ENCODE data around the gene REX1BD. TPM values are rescaled to one million over a fixed set of nuclear protein-coding genes. Genes with fewer than 3 reads are reported as not detected.

The REX1BD gene
- total and polyA plus RNA-seq, 2 donors from 2014 or later: 56.9 to 104 TPM

DNA sequence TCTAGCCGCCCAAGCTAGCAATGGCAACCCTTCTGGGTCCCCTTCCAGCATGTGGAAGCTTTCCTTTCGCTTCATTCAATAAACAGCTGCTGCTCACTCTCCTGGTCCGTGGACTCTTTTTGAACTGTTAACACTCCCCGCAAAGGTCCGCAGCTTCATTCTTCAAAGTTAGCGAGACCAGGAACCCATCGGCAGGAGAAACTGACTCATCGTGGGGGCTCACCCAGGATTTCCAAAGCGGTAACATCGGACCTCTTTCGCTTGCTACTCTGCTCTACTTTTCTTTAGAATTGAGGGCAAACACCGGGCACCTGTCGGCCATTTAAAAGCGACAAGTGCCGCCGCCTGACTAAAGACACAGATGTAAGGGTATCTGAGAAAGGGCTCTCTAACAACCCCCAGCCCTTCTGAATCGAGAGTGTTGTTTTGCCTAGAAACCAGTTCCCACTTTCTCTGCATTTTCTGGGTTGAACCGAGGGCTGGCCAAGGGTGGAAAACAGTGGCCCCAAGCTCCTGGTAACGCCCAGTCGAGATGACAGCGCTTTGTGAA, 11.2 kb upstream of the REX1BD start:
- DNase-seq (no peak), FAIRE-seq (no peak)
- Histone ChIP-seq H3K9me3 (ENCODE audit: control insufficient read depth in 2 of 3, insufficient read depth in 1 of 3, low read length in 3 of 3) (no peaks in the 10 kb centered on the region), H3K36me3 (ENCODE audit: control insufficient read depth in 2 of 3, insufficient read depth in 3 of 3, low read length in 3 of 3) (peaks cover 6 to 25% (median 17%) of the 10 kb centered on the region in 3 donors), H3K27me3 (ENCODE audit: control insufficient read depth, insufficient read depth, low read length) (no peaks in the 10 kb centered on the region), H3K27ac (ENCODE audit: low read depth in 2 of 2, low read length in 2 of 2) (no peak overlapping the region), H3K4me1 (ENCODE audit: control insufficient read depth in 2 of 3, insufficient read depth in 2 of 3, low read depth in 1 of 3, low read length in 3 of 3) (peaks cover 0 to 8% (median 7%) of the 10 kb centered on the region in 3 donors), H3K4me3 (ENCODE audit: low read length in 3 of 3) (no peak overlapping the region), H3K9ac (ENCODE audit: low read length in 3 of 3) (no peak overlapping the region)
- TF ChIP-seq, protein P1, sequence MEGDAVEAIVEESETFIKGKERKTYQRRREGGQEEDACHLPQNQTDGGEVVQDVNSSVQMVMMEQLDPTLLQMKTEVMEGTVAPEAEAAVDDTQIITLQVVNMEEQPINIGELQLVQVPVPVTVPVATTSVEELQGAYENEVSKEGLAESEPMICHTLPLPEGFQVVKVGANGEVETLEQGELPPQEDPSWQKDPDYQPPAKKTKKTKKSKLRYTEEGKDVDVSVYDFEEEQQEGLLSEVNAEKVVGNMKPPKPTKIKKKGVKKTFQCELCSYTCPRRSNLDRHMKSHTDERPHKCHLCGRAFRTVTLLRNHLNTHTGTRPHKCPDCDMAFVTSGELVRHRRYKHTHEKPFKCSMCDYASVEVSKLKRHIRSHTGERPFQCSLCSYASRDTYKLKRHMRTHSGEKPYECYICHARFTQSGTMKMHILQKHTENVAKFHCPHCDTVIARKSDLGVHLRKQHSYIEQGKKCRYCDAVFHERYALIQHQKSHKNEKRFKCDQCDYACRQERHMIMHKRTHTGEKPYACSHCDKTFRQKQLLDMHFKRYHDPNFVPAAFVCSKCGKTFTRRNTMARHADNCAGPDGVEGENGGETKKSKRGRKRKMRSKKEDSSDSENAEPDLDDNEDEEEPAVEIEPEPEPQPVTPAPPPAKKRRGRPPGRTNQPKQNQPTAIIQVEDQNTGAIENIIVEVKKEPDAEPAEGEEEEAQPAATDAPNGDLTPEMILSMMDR (IDR thresholded peaks at IDR 0.05; ENCODE audit: borderline replicate concordance, extremely low read depth, insufficient read depth): no peak
- intact Hi-C loops (cut with DNase I): no loop called here

DNA sequence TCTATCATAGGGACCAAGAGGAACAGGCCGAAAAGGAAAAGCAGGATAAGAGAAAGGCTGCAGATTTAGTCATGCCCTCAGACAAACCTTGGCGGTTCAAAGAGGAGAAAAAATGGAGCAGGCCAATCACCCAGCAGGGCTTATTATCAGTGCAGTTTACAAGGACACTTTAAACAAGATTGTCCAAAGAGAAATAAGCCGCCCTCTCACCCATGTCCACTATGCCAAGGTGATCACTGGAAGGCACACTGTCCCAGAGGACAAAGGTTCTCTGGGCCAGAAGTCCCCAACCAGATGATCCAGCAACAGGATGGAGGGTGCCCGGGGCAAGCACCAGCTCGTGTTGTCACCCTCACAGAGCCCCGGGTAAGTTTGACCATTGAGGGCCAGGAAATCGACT, 8.3 kb upstream of the REX1BD start:
- intact Hi-C loops (cut with DNase I): no loop called here
- no peak overlapping the region for H3K4me3 ChIP-seq (ENCODE audit: low read length in 3 of 3)
- H3K27me3 ChIP-seq (ENCODE audit: control insufficient read depth, insufficient read depth, low read length): no peaks in the 10 kb centered on the region
- TF ChIP-seq, protein P1 (IDR thresholded peaks at IDR 0.05; ENCODE audit: borderline replicate concordance, extremely low read depth, insufficient read depth): no peak
- no peak overlapping the region for H3K27ac ChIP-seq (ENCODE audit: low read depth in 2 of 2, low read length in 2 of 2)
- no peak overlapping the region for H3K9ac ChIP-seq (ENCODE audit: low read length in 3 of 3)
- no peaks in the 10 kb centered on the region for H3K4me1 ChIP-seq (ENCODE audit: control insufficient read depth in 2 of 3, insufficient read depth in 2 of 3, low read depth in 1 of 3, low read length in 3 of 3)
- H3K9me3 ChIP-seq (ENCODE audit: control insufficient read depth in 2 of 3, insufficient read depth in 1 of 3, low read length in 3 of 3): no peaks in the 10 kb centered on the region
- peaks cover 3 to 6% (median 3%) of the 10 kb centered on the region in 3 donors for H3K36me3 ChIP-seq (ENCODE audit: control insufficient read depth in 2 of 3, insufficient read depth in 3 of 3, low read length in 3 of 3)
- DNase-seq: no peak
- no peak for FAIRE-seq

DNA sequence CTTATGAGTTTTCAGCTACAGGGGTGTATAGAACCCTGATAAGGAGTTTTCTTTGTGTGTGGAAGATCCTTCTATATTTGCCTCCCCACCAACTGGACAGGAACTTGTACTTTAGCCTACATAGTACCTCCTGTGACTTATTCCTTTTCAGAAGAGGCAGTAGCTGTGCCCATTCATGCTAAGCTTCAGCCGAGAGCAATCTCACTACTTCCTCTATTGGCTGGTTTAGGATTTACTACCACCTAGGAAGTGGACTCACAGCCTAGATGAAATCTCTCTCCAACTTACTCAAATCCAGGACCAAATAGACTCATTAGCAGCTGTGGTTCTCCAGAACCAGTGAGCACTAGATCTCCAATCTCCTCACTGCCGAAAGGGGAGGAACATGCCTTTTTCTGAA, 2.3 kb upstream of the REX1BD start:
- no peaks in the 10 kb centered on the region for H3K27me3 ChIP-seq (ENCODE audit: control insufficient read depth, insufficient read depth, low read length)
- FAIRE-seq: no peak
- intact Hi-C loops (cut with DNase I): no loop called here
- H3K36me3 ChIP-seq (ENCODE audit: control insufficient read depth in 2 of 3, insufficient read depth in 3 of 3, low read length in 3 of 3): peaks cover 0 to 3% (median 2%) of the 10 kb centered on the region in 3 donors
- H3K4me3 ChIP-seq (ENCODE audit: low read length in 3 of 3): no peak overlapping the region
- peak overlapping the region in 1 of 3 donors; percentile 44 for H3K9ac ChIP-seq (ENCODE audit: low read length in 3 of 3)
- TF ChIP-seq, protein P1 (IDR thresholded peaks at IDR 0.05; ENCODE audit: borderline replicate concordance, extremely low read depth, insufficient read depth): peak; percentile 15
- H3K9me3 ChIP-seq (ENCODE audit: control insufficient read depth in 2 of 3, insufficient read depth in 1 of 3, low read length in 3 of 3): no peaks in the 10 kb centered on the region
- H3K27ac ChIP-seq (ENCODE audit: low read depth in 2 of 2, low read length in 2 of 2): peak overlapping the region in 1 of 2 donors; percentile 9
- DNase-seq: no peak
- peaks cover 0 to 14% (median 0%) of the 10 kb centered on the region in 3 donors for H3K4me1 ChIP-seq (ENCODE audit: control insufficient read depth in 2 of 3, insufficient read depth in 2 of 3, low read depth in 1 of 3, low read length in 3 of 3)

DNA sequence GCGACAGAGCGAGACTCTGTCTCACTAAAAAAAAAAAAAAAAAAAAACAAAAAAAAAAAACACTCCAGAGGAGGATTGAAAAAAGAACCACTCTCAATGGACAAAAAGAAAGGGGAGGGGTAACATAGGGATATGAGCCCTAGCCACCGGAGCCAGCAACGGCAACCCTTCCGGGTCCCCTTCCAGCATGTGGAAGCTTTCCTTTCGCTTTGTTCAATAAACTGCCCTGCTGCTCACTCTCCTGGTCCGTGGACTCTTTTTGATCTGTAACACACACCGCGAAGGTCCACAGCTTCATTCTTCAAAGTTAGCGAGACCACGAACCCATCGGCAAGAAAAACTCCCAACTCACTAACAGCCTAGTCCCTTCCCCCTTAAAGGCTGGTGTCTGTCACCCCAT, 1.0 kb upstream of the REX1BD start:
- Histone ChIP-seq H3K27ac (ENCODE audit: low read depth in 2 of 2, low read length in 2 of 2) (no peak overlapping the region), H3K4me1 (ENCODE audit: control insufficient read depth in 2 of 3, insufficient read depth in 2 of 3, low read depth in 1 of 3, low read length in 3 of 3) (peaks cover 0 to 14% (median 0%) of the 10 kb centered on the region in 3 donors)
- intact Hi-C loops (cut with DNase I): no loop called here

More for the DNA sequence above, 1.0 kb upstream of the REX1BD start:
- no peak overlapping the region for H3K9ac ChIP-seq (ENCODE audit: low read length in 3 of 3)
- FAIRE-seq: no peak
- H3K4me3 ChIP-seq (ENCODE audit: low read length in 3 of 3): no peak overlapping the region
- peaks cover 0 to 3% (median 2%) of the 10 kb centered on the region in 3 donors for H3K36me3 ChIP-seq (ENCODE audit: control insufficient read depth in 2 of 3, insufficient read depth in 3 of 3, low read length in 3 of 3)
- H3K9me3 ChIP-seq (ENCODE audit: control insufficient read depth in 2 of 3, insufficient read depth in 1 of 3, low read length in 3 of 3): no peaks in the 10 kb centered on the region
- no peak for DNase-seq
- H3K27me3 ChIP-seq (ENCODE audit: control insufficient read depth, insufficient read depth, low read length): no peaks in the 10 kb centered on the region
- TF ChIP-seq, protein P1 (IDR thresholded peaks at IDR 0.05; ENCODE audit: borderline replicate concordance, extremely low read depth, insufficient read depth): no peak
